HG02571 (cell line): ENCODE results near the gene ZKSCAN3.
"Not testable (repeated sequence)": the region's sequence is repeated elsewhere in the genome, so short reads cannot be mapped to it uniquely, and the experiment has no call there.

ENCODE experiments used
- ATAC-seq: cut with Tn5 transposase; IDR thresholded peaks from one replicate; pipeline ENCODE4 v1.9.1; 2021; ENCODE audit warnings: mild to moderate bottlenecking, moderate library complexity; ENCODE audit not compliant: unreplicated experiment

ZKSCAN3 gene

GRCh38 chr6:28340310-28341095 is 9.2 kb upstream of the ZKSCAN3 start:
- ATAC-seq: no peak

- no peak for ATAC-seq
These were observed 5.7 kb upstream of the ZKSCAN3 start for GRCh38 chr6:28343898-28344677.

GRCh38 chr6:28345201-28345600 is 4.5 kb upstream of the ZKSCAN3 start:
- no peak for ATAC-seq

GRCh38 chr6:28347119-28347518 is 2.6 kb upstream of the ZKSCAN3 start:
- no peak for ATAC-seq

- no peak for ATAC-seq
These were observed 329 bp upstream of the ZKSCAN3 start for GRCh38 chr6:28349344-28349891.

- no peak for ATAC-seq
These were observed 1.3 kb downstream of the ZKSCAN3 start for GRCh38 chr6:28351087-28351486.

GRCh38 chr6:28351493-28351925 is 1.8 kb downstream of the ZKSCAN3 start:
- ATAC-seq: no peak

GRCh38 chr6:28353356-28353755 is 3.6 kb downstream of the ZKSCAN3 start:
- ATAC-seq: no peak

GRCh38 chr6:28353981-28354676 is 4.4 kb downstream of the ZKSCAN3 start:
- no peak for ATAC-seq

- no peak for ATAC-seq
These were observed 5.2 kb downstream of the ZKSCAN3 start for GRCh38 chr6:28354688-28355554.

- ATAC-seq: peak; percentile 80
These were observed 6.3 kb downstream of the ZKSCAN3 start for GRCh38 chr6:28355743-28356665.

- no peak for ATAC-seq
These were observed 6.9 kb downstream of the ZKSCAN3 start for GRCh38 chr6:28356666-28357020.

GRCh38 chr6:28357036-28357435 is 7.3 kb downstream of the ZKSCAN3 start:
- no peak for ATAC-seq

GRCh38 chr6:28359562-28359961 is 9.8 kb downstream of the ZKSCAN3 start:
- ATAC-seq: not testable (repeated sequence)

- no peak for ATAC-seq
These were observed 11.2 kb downstream of the ZKSCAN3 start for GRCh38 chr6:28360961-28361360.

GRCh38 chr6:28365590-28365989 is 15.8 kb downstream of the ZKSCAN3 start:
- ATAC-seq: not testable (repeated sequence)

- no peak for ATAC-seq
These were observed 18.8 kb downstream of the ZKSCAN3 start for GRCh38 chr6:28368522-28368921.

GRCh38 chr6:28369463-28369862 is 19.7 kb downstream of the ZKSCAN3 start:
- ATAC-seq: no peak

GRCh38 chr6:28370440-28370839 is 20.7 kb downstream of the ZKSCAN3 start:
- no peak for ATAC-seq
